WTC11 (cell line): ENCODE results near the gene ZBTB7C. TPM values are rescaled to one million over a fixed set of nuclear protein-coding genes. Genes with fewer than 3 reads are reported as not detected.

Experiments
- ATAC-seq: fragments of 200-7000 bp; cut with Tn5 transposase; 2 replicates; pipeline ENCODE4 v1.10.0; 2021; ENCODE audit warnings: mild to moderate bottlenecking, moderate library complexity
- CTCF ChIA-PET: fragments of 300-600 bp; sonication (Branson Sonifier 250); formaldehyde crosslinking; loops from one replicate; lab custom pipeline; 2021; ENCODE audit warnings: antibody characterized with exemption; lab: Charles Lee
- POLR2A ChIA-PET: fragments of 350-600 bp; sonication (Branson Sonifier 250); formaldehyde crosslinking; loops from one replicate; lab custom pipeline; 2021; ENCODE audit warnings: antibody characterized with exemption; lab: Charles Lee
- DNase-seq: peaks from one replicate; pipeline ENCODE4 v3.0.0; 2021; ENCODE audit warnings: low spot score
- H3K27ac Mint-ChIP-seq: 2 replicates; pipeline ENCODE4 v1.8.0; 2021; ENCODE audit warnings: mixed read lengths
- H3K27me3 Mint-ChIP-seq: 2 replicates; pipeline ENCODE4 v1.8.0; 2021; ENCODE audit warnings: low read depth, mild to moderate bottlenecking, moderate library complexity, mixed read lengths
- H3K36me3 Mint-ChIP-seq: 2 replicates; pipeline ENCODE4 v1.8.0; 2021; ENCODE audit warnings: mixed read lengths
- H3K4me1 Mint-ChIP-seq: 2 replicates; pipeline ENCODE4 v1.8.0; 2022; ENCODE audit warnings: mixed read lengths
- H3K4me3 Mint-ChIP-seq: 2 replicates; pipeline ENCODE4 v1.8.0; 2021; ENCODE audit warnings: mild to moderate bottlenecking, moderate library complexity, mixed read lengths
- H3K9me3 Mint-ChIP-seq: 2 replicates; pipeline ENCODE4 v1.8.0; 2021; ENCODE audit warnings: mixed read lengths
- AR ChIP-seq: fragments of 250-450 bp; sonication (Bioruptor Pico); IDR thresholded peaks from 2 replicates; pipeline ENCODE4 v1.9.0; 2021; ENCODE audit warnings: mild to moderate bottlenecking
- ARID4B ChIP-seq: sonication (generic); formaldehyde crosslinking; IDR thresholded peaks from 2 replicates; pipeline ENCODE4 v1.8.0; 2023; ENCODE audit warnings: missing genetic modification reagents, mild to moderate bottlenecking, borderline replicate concordance
- CREB1 ChIP-seq: sonication (generic); formaldehyde crosslinking; IDR thresholded peaks from 2 replicates; pipeline ENCODE4 v1.8.0; 2023; ENCODE audit warnings: mild to moderate bottlenecking, missing genetic modification reagents
- GTF2I ChIP-seq: fragments of 250-450 bp; sonication (Bioruptor Pico); conservative IDR thresholded peaks from 2 replicates; pipeline ENCODE4 v1.4.0; 2021; ENCODE audit warnings: mild to moderate bottlenecking
- IRF2 ChIP-seq: sonication (generic); formaldehyde crosslinking; IDR thresholded peaks from 2 replicates; pipeline ENCODE4 v1.8.0; 2022; ENCODE audit warnings: low read depth, missing genetic modification reagents, borderline replicate concordance
- JUN ChIP-seq: sonication (generic); formaldehyde crosslinking; IDR thresholded peaks from 2 replicates; pipeline ENCODE4 v1.8.0; 2023; ENCODE audit warnings: mild to moderate bottlenecking, missing genetic modification reagents
- PRRX2 ChIP-seq: fragments of 250-450 bp; sonication (Bioruptor Pico); IDR thresholded peaks from 2 replicates; pipeline ENCODE4 v1.8.0; 2021; ENCODE audit warnings: mild to moderate bottlenecking
- RELA ChIP-seq: sonication (generic); formaldehyde crosslinking; IDR thresholded peaks from 2 replicates; pipeline ENCODE4 v1.8.1; 2022; ENCODE audit warnings: missing genetic modification reagents, mild to moderate bottlenecking, borderline replicate concordance
- TEAD4 ChIP-seq: sonication (generic); formaldehyde crosslinking; IDR thresholded peaks from 2 replicates; pipeline ENCODE4 v1.8.0; 2022; ENCODE audit warnings: mild to moderate bottlenecking, missing genetic modification reagents
- ZMAT4 ChIP-seq: fragments of 250-450 bp; sonication (Bioruptor Pico); IDR thresholded peaks from 2 replicates; pipeline ENCODE4 v1.9.0; 2021; ENCODE audit warnings: mild to moderate bottlenecking
- ZNF121 ChIP-seq: sonication (generic); formaldehyde crosslinking; IDR thresholded peaks from 2 replicates; pipeline ENCODE4 v1.8.0; 2023; ENCODE audit warnings: missing genetic modification reagents
- ZNF219 ChIP-seq: sonication (generic); formaldehyde crosslinking; IDR thresholded peaks from 2 replicates; pipeline ENCODE4 v1.8.0; 2023; ENCODE audit warnings: missing genetic modification reagents, mild to moderate bottlenecking, borderline replicate concordance
- ZSCAN18 ChIP-seq: fragments of 250-450 bp; sonication (Bioruptor Pico); IDR thresholded peaks from 2 replicates; pipeline ENCODE4 v2.1.2; 2022; ENCODE audit warnings: mild to moderate bottlenecking, moderate library complexity
- total RNA-seq: library from RNA; stranded (reverse); gene quantifications from 3 replicates; pipeline ENCODE4 v1.2.3, GENCODE V29; 2021
- TF ChIP-seq, protein P1 (sequence below): sonication (generic); formaldehyde crosslinking; IDR thresholded peaks from 2 replicates; pipeline ENCODE4 v1.8.0; 2022; ENCODE audit warnings: mild to moderate bottlenecking, missing genetic modification reagents
- TF ChIP-seq, protein P2 (sequence below): sonication (generic); formaldehyde crosslinking; IDR thresholded peaks from 2 replicates; pipeline ENCODE4 v1.8.1; 2022; ENCODE audit warnings: mild to moderate bottlenecking, missing genetic modification reagents, moderate library complexity, borderline replicate concordance

Gene ZBTB7C
- total RNA-seq, 1 experiment from 2014 or later: 0.48 TPM

- Mint-ChIP-seq H3K4me1 (no peaks in the 10 kb centered on the region), H3K9me3 (peaks cover 16% of the 10 kb centered on the region), H3K4me3 (no peak overlapping the region), H3K27me3 (peaks cover 14% of the 10 kb centered on the region), H3K36me3 (no peaks in the 10 kb centered on the region), H3K27ac (no peak overlapping the region)
- ChIA-PET CTCF (interaction anchor here (2.0 kb wide), 1 partner anchor 12 kb away, joined by 6 read pairs; no protein-coding TSS in a partner anchor), POLR2A (no interaction called here)
- TF ChIP-seq CREB1 (CRISPR knock-in tag) (no peak), TEAD4 (CRISPR knock-in tag) (no peak), PRRX2 (CRISPR knock-in tag) (no peak), GTF2I (no peak), ARID4B (CRISPR knock-in tag) (no peak), ZSCAN18 (CRISPR knock-in tag) (no peak), JUN (CRISPR knock-in tag) (no peak), IRF2 (CRISPR knock-in tag) (no peak), ZNF121 (CRISPR knock-in tag) (no peak)
- TF ChIP-seq, protein P1, sequence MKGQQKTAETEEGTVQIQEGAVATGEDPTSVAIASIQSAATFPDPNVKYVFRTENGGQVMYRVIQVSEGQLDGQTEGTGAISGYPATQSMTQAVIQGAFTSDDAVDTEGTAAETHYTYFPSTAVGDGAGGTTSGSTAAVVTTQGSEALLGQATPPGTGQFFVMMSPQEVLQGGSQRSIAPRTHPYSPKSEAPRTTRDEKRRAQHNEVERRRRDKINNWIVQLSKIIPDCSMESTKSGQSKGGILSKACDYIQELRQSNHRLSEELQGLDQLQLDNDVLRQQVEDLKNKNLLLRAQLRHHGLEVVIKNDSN (CRISPR knock-in tag): no peak
- TF ChIP-seq, protein P2, sequence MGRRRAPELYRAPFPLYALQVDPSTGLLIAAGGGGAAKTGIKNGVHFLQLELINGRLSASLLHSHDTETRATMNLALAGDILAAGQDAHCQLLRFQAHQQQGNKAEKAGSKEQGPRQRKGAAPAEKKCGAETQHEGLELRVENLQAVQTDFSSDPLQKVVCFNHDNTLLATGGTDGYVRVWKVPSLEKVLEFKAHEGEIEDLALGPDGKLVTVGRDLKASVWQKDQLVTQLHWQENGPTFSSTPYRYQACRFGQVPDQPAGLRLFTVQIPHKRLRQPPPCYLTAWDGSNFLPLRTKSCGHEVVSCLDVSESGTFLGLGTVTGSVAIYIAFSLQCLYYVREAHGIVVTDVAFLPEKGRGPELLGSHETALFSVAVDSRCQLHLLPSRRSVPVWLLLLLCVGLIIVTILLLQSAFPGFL (CRISPR knock-in tag): no peak
- no peak for ATAC-seq
- DNase-seq: no peak
Measured at GRCh38 chr18:48043166-48043565, 366.0 kb downstream of the ZBTB7C start.

DNA sequence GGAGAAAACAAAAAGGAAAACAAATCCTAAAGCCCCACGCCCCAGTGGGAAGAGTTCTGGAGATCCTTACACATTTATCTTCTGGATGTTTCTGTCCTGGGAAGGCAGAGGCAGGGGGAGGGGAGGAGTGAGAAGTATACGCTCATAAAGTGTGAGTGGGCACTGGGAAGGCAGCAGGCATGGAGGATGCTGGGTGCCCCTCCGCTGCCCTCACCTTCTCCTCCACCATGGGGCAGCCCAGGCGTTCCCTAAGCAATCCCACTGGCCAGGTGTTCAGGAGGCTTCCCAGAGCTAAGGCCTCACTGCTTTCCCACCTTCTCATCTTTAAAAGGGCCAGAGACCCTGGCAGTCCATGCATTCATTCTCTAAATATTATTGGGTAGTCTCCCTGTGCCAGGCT is 366.8 kb downstream of the ZBTB7C start:
- H3K27ac Mint-ChIP-seq: no peak overlapping the region
- no peaks in the 10 kb centered on the region for H3K4me1 Mint-ChIP-seq
- POLR2A ChIA-PET: no interaction called here
- CTCF ChIA-PET: no interaction called here
- H3K27me3 Mint-ChIP-seq: peaks cover 14% of the 10 kb centered on the region
- no peak overlapping the region for H3K4me3 Mint-ChIP-seq
- DNase-seq (no peak), ATAC-seq (no peak)
- H3K9me3 Mint-ChIP-seq: peaks cover 16% of the 10 kb centered on the region
- no peaks in the 10 kb centered on the region for H3K36me3 Mint-ChIP-seq
- TF ChIP-seq ZNF219 (CRISPR knock-in tag) (no peak), RELA (CRISPR knock-in tag) (no peak), CREB1 (CRISPR knock-in tag) (no peak), ZMAT4 (no peak), AR (CRISPR knock-in tag) (no peak)
